ENCODE measurements around the gene UEVLD. TPM values are rescaled to one million over a fixed set of nuclear protein-coding genes. Genes with fewer than 3 reads are reported as not detected.
A peak's percentile ranks its signal among the peaks of the same experiment; 100 is the strongest.

UEVLD gene
- total RNA-seq, 1 experiment from 2014 or later: 11.3 TPM

GRCh38 chr11:18501629-18502028, 86.9 kb downstream of the UEVLD start:
- DNase-seq (ENCODE audit: low spot score): no peak

GRCh38 chr11:18498039-18498438, 90.5 kb downstream of the UEVLD start:
- DNase-seq (ENCODE audit: low spot score): no peak

GRCh38 chr11:18495703-18496102, 92.8 kb downstream of the UEVLD start:
- no peak for DNase-seq (ENCODE audit: low spot score)

GRCh38 chr11:18495271-18495670, 93.3 kb downstream of the UEVLD start:
- no peak for DNase-seq (ENCODE audit: low spot score)

- DNase-seq (ENCODE audit: low spot score): peak; percentile 34
Measured at GRCh38 chr11:18493310-18493709, 95.2 kb downstream of the UEVLD start.

GRCh38 chr11:18492888-18493287, 95.6 kb downstream of the UEVLD start:
- DNase-seq (ENCODE audit: low spot score): peak; percentile 20

- DNase-seq (ENCODE audit: low spot score): no peak
Measured at GRCh38 chr11:18491924-18492323, 96.6 kb downstream of the UEVLD start.

- DNase-seq (ENCODE audit: low spot score): no peak
Measured at GRCh38 chr11:18490736-18491485, 97.6 kb downstream of the UEVLD start.

GRCh38 chr11:18490319-18490718, 98.2 kb downstream of the UEVLD start:
- DNase-seq (ENCODE audit: low spot score): no peak

GRCh38 chr11:18485913-18486528, 102.5 kb downstream of the UEVLD start:
- no peak for DNase-seq (ENCODE audit: low spot score)

Other genes with a start within 250 kb of the UEVLD start
- 295 and 327 TPM in 2 replicates for gene LDHA, start 194.2 kb downstream of the UEVLD start, total RNA-seq (2014; rRNA removed; shearing (Covaris generic))
- not detected in 2 replicates for gene LDHC, start 176.4 kb downstream of the UEVLD start, total RNA-seq (2014; rRNA removed; shearing (Covaris generic))
- not detected in 2 replicates for gene LDHAL6A, start 132.9 kb downstream of the UEVLD start, total RNA-seq (2014; rRNA removed; shearing (Covaris generic))
- 73.0 and 80.0 TPM in 2 replicates for gene TSG101, start 61.8 kb downstream of the UEVLD start, total RNA-seq (2014; rRNA removed; shearing (Covaris generic))
- gene MISFA, start 11.1 kb upstream of the UEVLD start, total RNA-seq (2014; rRNA removed; shearing (Covaris generic)): 0.76 and 1.0 TPM in 2 replicates
- gene SPTY2D1, start 45.6 kb upstream of the UEVLD start, total RNA-seq (2014; rRNA removed; shearing (Covaris generic)): 25.4 and 25.5 TPM in 2 replicates
- gene TMEM86A, start 110.0 kb upstream of the UEVLD start, total RNA-seq (2014; rRNA removed; shearing (Covaris generic)): 3.1 and 5.6 TPM in 2 replicates
- gene IGSF22, start 137.5 kb upstream of the UEVLD start, total RNA-seq (2014; rRNA removed; shearing (Covaris generic)): 0.03 and 1.8 TPM in 2 replicates
- not detected in 2 replicates for gene PTPN5, start 203.1 kb upstream of the UEVLD start, total RNA-seq (2014; rRNA removed; shearing (Covaris generic))